ENCODE results near the gene SPECC1L. TPM values are rescaled to one million over a fixed set of nuclear protein-coding genes. Genes with fewer than 3 reads are reported as not detected.

SPECC1L gene
- total RNA-seq, 1 donor from 2014 or later = 79.5 TPM

DNA sequence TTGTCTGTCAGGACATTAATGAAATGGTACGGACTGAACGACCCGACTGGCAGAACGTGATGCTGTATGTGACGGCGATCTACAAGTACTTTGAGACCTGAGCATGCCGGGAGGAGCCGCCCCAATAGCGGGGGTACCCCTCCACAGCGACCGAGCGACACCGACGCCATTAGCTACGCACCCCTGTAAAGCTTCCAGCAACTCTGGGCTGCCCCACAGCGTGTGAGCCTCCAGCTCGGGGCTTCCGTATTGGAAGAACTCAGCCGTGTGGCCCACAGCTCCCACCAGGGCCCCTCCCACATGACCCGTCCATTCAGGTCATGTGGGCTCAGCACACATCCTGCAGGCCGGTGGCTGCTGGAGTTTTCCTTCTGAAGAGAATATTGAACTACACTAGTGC lies 143.9 kb downstream of the SPECC1L start:
- Mint-ChIP-seq H3K27me3 (ENCODE audit: unreplicated experiment) (no peaks in the 10 kb centered on the region), H3K9me3 (ENCODE audit: unreplicated experiment) (no peaks in the 10 kb centered on the region), H3K27ac (ENCODE audit: unreplicated experiment) (no peak overlapping the region), H3K4me1 (ENCODE audit: unreplicated experiment) (peaks cover 17% of the 10 kb centered on the region), H3K36me3 (ENCODE audit: unreplicated experiment) (peaks cover 19% of the 10 kb centered on the region), H3K4me3 (ENCODE audit: unreplicated experiment) (no peak overlapping the region)
- DNase-seq (ENCODE audit: extremely low spot score, unreplicated experiment) = no peak
- no peak for TF ChIP-seq CTCF (IDR thresholded peaks at IDR 0.05)

GRCh38 chr22:24414984-24415945 lies 144.6 kb downstream of the SPECC1L start:
- TF ChIP-seq CTCF (IDR thresholded peaks at IDR 0.05) = no peak
- H3K36me3 Mint-ChIP-seq (ENCODE audit: unreplicated experiment) = peaks cover 19% of the 10 kb centered on the region
- no peak for DNase-seq (ENCODE audit: extremely low spot score, unreplicated experiment)
- no peak overlapping the region for H3K4me3 Mint-ChIP-seq (ENCODE audit: unreplicated experiment)
- H3K9me3 Mint-ChIP-seq (ENCODE audit: unreplicated experiment) = no peaks in the 10 kb centered on the region
- H3K27me3 Mint-ChIP-seq (ENCODE audit: unreplicated experiment) = no peaks in the 10 kb centered on the region
- H3K27ac Mint-ChIP-seq (ENCODE audit: unreplicated experiment) = no peak overlapping the region
- H3K4me1 Mint-ChIP-seq (ENCODE audit: unreplicated experiment) = peaks cover 12% of the 10 kb centered on the region

DNA sequence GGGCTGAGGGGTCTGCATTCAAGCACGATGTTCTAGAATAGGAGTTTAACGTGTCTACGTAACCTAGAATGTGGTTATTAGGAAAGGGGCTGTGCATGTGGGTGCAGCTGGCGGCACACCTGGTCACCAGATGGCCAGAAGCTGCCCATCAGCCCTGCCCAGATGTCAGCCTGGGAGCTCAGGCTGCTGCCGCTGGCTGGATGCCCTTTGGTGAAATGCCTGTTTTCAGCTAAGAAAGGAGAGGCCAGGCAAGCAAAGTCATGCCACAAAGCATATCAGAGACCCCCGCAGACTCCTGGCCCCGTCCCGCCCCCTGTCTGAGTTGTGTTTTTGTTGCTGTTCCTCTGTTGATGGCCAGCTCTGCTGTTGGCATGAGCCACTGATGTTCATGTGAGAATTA lies 145.5 kb downstream of the SPECC1L start:
- no peak for TF ChIP-seq CTCF (IDR thresholded peaks at IDR 0.05)
- no peaks in the 10 kb centered on the region for H3K9me3 Mint-ChIP-seq (ENCODE audit: unreplicated experiment)
- DNase-seq (ENCODE audit: extremely low spot score, unreplicated experiment) = no peak
- peaks cover 15% of the 10 kb centered on the region for H3K36me3 Mint-ChIP-seq (ENCODE audit: unreplicated experiment)
- H3K27me3 Mint-ChIP-seq (ENCODE audit: unreplicated experiment) = no peaks in the 10 kb centered on the region
- H3K27ac Mint-ChIP-seq (ENCODE audit: unreplicated experiment) = no peak overlapping the region
- no peak overlapping the region for H3K4me3 Mint-ChIP-seq (ENCODE audit: unreplicated experiment)
- peaks cover 9% of the 10 kb centered on the region for H3K4me1 Mint-ChIP-seq (ENCODE audit: unreplicated experiment)

GRCh38 chr22:24416611-24417010 lies 146.0 kb downstream of the SPECC1L start:
- no peak for DNase-seq (ENCODE audit: extremely low spot score, unreplicated experiment)
- H3K9me3 Mint-ChIP-seq (ENCODE audit: unreplicated experiment) = no peaks in the 10 kb centered on the region
- peaks cover 6% of the 10 kb centered on the region for H3K4me1 Mint-ChIP-seq (ENCODE audit: unreplicated experiment)
- no peak overlapping the region for H3K4me3 Mint-ChIP-seq (ENCODE audit: unreplicated experiment)
- peaks cover 15% of the 10 kb centered on the region for H3K36me3 Mint-ChIP-seq (ENCODE audit: unreplicated experiment)
- no peaks in the 10 kb centered on the region for H3K27me3 Mint-ChIP-seq (ENCODE audit: unreplicated experiment)
- H3K27ac Mint-ChIP-seq (ENCODE audit: unreplicated experiment) = no peak overlapping the region
- TF ChIP-seq CTCF (IDR thresholded peaks at IDR 0.05) = no peak

DNA sequence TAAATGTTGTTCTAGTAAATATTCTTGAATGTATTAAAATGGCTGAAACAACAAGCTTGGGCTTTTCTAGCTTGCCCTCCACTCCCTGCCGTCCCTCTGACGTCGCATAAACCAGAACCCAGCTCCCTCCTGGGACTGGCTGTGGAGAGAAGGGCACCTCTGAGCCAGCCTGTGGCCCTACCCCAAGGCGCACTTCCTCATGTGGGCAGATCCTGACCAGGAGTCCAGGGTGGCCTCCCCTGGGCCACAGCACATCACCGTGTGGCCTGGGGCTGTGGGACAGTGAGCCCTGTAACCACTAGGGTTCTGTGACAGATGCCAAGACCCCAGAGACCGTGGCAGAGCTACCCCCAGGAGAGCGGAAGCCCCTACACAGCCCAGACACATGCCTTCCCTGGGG lies 146.6 kb downstream of the SPECC1L start:
- DNase-seq (ENCODE audit: extremely low spot score, unreplicated experiment) = no peak
- Mint-ChIP-seq H3K27me3 (ENCODE audit: unreplicated experiment) (no peaks in the 10 kb centered on the region), H3K4me3 (ENCODE audit: unreplicated experiment) (no peak overlapping the region), H3K36me3 (ENCODE audit: unreplicated experiment) (peaks cover 15% of the 10 kb centered on the region), H3K4me1 (ENCODE audit: unreplicated experiment) (peaks cover 8% of the 10 kb centered on the region), H3K9me3 (ENCODE audit: unreplicated experiment) (no peaks in the 10 kb centered on the region), H3K27ac (ENCODE audit: unreplicated experiment) (no peak overlapping the region)
- no peak for TF ChIP-seq CTCF (IDR thresholded peaks at IDR 0.05)

All from osteocyte (in vitro differentiated cells).